BLaER1 treated with 17β-estradiol and CSF1 and Interleukin-3, amounts not matched to agents 10 nM and 100 nM (cell line): ENCODE measurements around the gene PNPLA6.

Source experiments
- H3K27ac ChIP-seq, 11 experiments: shearing (Covaris generic); formaldehyde crosslinking; 2 replicates each; pipeline ENCODE4 v1.8.1; 2022
- H3K27me3 ChIP-seq, 11 experiments: shearing (Covaris generic); formaldehyde crosslinking; 2 replicates each; pipeline ENCODE4 v1.8.1; 2022
- H3K36me3 ChIP-seq, 11 experiments: shearing (Covaris generic); formaldehyde crosslinking; 2 replicates each; pipeline ENCODE4 v1.8.1; 2022
- H3K4me1 ChIP-seq, 10 experiments: shearing (Covaris generic); formaldehyde crosslinking; 2 replicates each; pipeline ENCODE4 v1.8.1; 2022
- H3K4me2 ChIP-seq, 11 experiments: shearing (Covaris generic); formaldehyde crosslinking; 2 replicates each; pipeline ENCODE4 v1.8.1; 2022
- H3K4me3 ChIP-seq, 10 experiments: shearing (Covaris generic); formaldehyde crosslinking; 2 replicates each; pipeline ENCODE4 v1.8.1; 2022
- H3K9ac ChIP-seq, 11 experiments: shearing (Covaris generic); formaldehyde crosslinking; 2 replicates each; pipeline ENCODE4 v1.8.1; 2022
- H3K9me3 ChIP-seq, 11 experiments: shearing (Covaris generic); formaldehyde crosslinking; replicated peaks in 1 of 11; 2 replicates each; pipeline ENCODE4 v1.8.1; 2022
- H4K20me1 ChIP-seq, 11 experiments: shearing (Covaris generic); formaldehyde crosslinking; 2 replicates each; pipeline ENCODE4 v1.8.1; 2022
- Cebpa-rat ChIP-seq, 11 experiments: shearing (Covaris generic); IDR thresholded peaks; 2 replicates each; pipeline ENCODE4 v1.8.1; 2022

PNPLA6 gene

GRCh38 chr19:7535047-7535997 lies at the start of gene PNPLA6:
Gene PNPLA6 (plus strand): TSS chr19:7535717. CDS start chr19:7535789, 72 bp downstream.
- TF ChIP-seq Cebpa-rat (IDR thresholded peaks at IDR 0.05), result no peak
- Histone ChIP-seq H3K4me3 (peak within 1 kb of the TSS; percentile 78 to 92 (median 84)), H3K9ac (peak within 1 kb of the TSS; percentile 69 to 83 (median 81)), H4K20me1 (peaks cover 0 to 5% (median 0%) of the 10 kb centered on the region in 11 experiments; a peak in 3 of 22 replicates), H3K4me2 (peak within 1 kb of the TSS; percentile 89 to 100 (median 98)), H3K27ac (peak within 1 kb of the TSS; percentile 39 to 78 (median 69); a peak in 21 of 22 replicates), H3K4me1 (peaks cover 21 to 42% (median 34%) of the 10 kb centered on the region in 10 experiments), H3K27me3 (no peaks in the 10 kb centered on the region), H3K36me3 (peaks cover 13 to 66% (median 36%) of the 10 kb centered on the region in 11 experiments; a peak in 19 of 22 replicates), H3K9me3 (no peaks in the 10 kb centered on the region)

DNA sequence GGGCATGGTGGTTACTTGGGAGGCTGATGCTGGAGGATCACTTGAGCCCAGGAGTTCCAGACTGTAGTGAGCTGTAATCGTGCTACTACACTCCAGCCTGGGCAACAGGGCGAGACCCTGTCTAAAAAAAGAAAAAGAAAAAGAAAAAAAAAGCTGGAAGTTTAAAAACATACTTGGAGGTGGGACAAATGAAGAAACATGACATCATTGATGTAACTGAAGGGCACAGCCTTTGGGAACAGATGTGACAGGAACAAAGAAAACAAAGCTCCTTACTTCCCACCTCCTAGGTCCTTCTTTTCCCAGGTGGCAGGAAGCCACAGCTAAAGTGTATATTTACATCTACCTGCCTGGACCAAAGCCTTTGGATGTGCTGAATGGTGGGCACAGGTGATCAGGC lies 48.6 kb upstream of the PNPLA6 start:
- H3K9ac ChIP-seq, result no peak overlapping the region

DNA sequence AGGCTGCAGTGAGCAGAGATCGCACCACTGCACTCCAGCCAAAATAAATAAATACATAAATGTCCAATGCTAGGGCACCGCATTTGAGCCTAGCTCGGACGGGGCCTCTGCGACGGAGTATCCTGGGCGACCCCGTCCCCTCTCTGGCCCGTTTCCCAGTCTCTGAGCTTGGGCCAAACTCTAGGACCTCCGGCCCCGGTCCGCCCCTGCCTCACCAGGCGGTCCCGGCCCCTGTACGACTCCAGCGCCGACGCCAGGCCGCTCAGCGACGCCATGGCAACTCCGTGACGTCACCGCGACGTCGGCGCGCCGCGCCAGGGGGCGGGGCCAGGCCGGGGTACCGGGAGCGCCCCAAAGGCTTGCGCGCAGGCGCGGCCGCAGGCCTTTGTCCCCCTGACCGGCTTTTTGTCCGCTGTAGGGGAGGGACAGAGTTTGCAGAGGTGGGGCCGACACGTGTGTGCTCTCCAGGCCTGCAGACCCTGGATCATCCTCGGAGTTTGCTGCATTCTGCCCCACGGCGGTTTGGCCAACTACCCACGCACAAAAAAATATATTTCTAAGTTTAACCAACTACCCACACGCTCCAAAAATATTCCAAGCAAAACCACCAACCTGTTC lies 46.7 kb upstream of the PNPLA6 start, which contains the start of gene PEX11G:
Gene PEX11G (minus strand): TSS at position 300 of the 618 bp plus-strand sequence. CDS start 25 bp downstream, at position 275.
- TF ChIP-seq Cebpa-rat (IDR thresholded peaks at IDR 0.05), result no peak
- peak within 1 kb of the TSS; percentile 23 to 61 (median 52); a peak in 18 of 22 replicates for H3K9ac ChIP-seq
- H3K4me2 ChIP-seq, result peak within 1 kb of the TSS; percentile 43 to 80 (median 70)
- H3K9me3 ChIP-seq, result peaks cover 0 to 45% (median 0%) of the 10 kb centered on the region in 11 experiments; a peak in 9 of 22 replicates
- peak within 1 kb of the TSS; percentile 10 to 61 (median 46); a peak in 18 of 20 replicates for H3K4me3 ChIP-seq
- H3K27ac ChIP-seq, result peak within 1 kb of the TSS in 7 of 11 experiments; percentile 8 to 54 (median 42); a peak in 9 of 22 replicates
- no peaks in the 10 kb centered on the region for H4K20me1 ChIP-seq
- peaks cover 6 to 26% (median 22%) of the 10 kb centered on the region in 11 experiments; a peak in 21 of 22 replicates for H3K27me3 ChIP-seq
- H3K36me3 ChIP-seq, result no peaks in the 10 kb centered on the region
- peaks cover 14 to 50% (median 33%) of the 10 kb centered on the region in 10 experiments for H3K4me1 ChIP-seq

More for the DNA sequence above, 48.6 kb upstream of the PNPLA6 start:
- no peaks in the 10 kb centered on the region for H3K36me3 ChIP-seq
- peaks cover 28 to 48% (median 31%) of the 10 kb centered on the region in 10 experiments for H3K4me1 ChIP-seq
- no peak overlapping the region for H3K4me2 ChIP-seq
- no peak overlapping the region for H3K4me3 ChIP-seq
- peaks cover 0 to 29% (median 0%) of the 10 kb centered on the region in 11 experiments; a peak in 9 of 22 replicates for H3K9me3 ChIP-seq
- no peaks in the 10 kb centered on the region; a peak in 1 of 22 replicates for H4K20me1 ChIP-seq
- peaks cover 6 to 26% (median 22%) of the 10 kb centered on the region in 11 experiments; a peak in 21 of 22 replicates for H3K27me3 ChIP-seq
- no peak for TF ChIP-seq Cebpa-rat (IDR thresholded peaks at IDR 0.05)
- H3K27ac ChIP-seq, result no peak overlapping the region

- Histone ChIP-seq H3K9me3 (peaks cover 0 to 45% (median 0%) of the 10 kb centered on the region in 11 experiments; a peak in 9 of 22 replicates), H3K9ac (no peak overlapping the region), H3K27me3 (peaks cover 6 to 26% (median 22%) of the 10 kb centered on the region in 11 experiments; a peak in 21 of 22 replicates), H3K4me3 (no peak overlapping the region), H3K4me1 (peaks cover 12 to 57% (median 40%) of the 10 kb centered on the region in 10 experiments; a peak in 19 of 20 replicates), H3K36me3 (no peaks in the 10 kb centered on the region), H4K20me1 (no peaks in the 10 kb centered on the region), H3K4me2 (peak overlapping the region in 10 of 11 experiments; percentile 43 to 80 (median 70); a peak in 13 of 22 replicates), H3K27ac (no peak overlapping the region)
- no peak for TF ChIP-seq Cebpa-rat (IDR thresholded peaks at IDR 0.05)
Observed at GRCh38 chr19:7489609-7490044, 45.9 kb upstream of the PNPLA6 start.

GRCh38 chr19:7492142-7492541 lies 43.4 kb upstream of the PNPLA6 start:
- Histone ChIP-seq H3K27ac (peak overlapping the region in 10 of 11 experiments; percentile 30 to 80 (median 58); a peak in 17 of 22 replicates), H3K36me3 (no peaks in the 10 kb centered on the region), H4K20me1 (no peaks in the 10 kb centered on the region), H3K9ac (peak overlapping the region in 3 of 11 experiments; percentile 25 to 47 (median 33); a peak in 5 of 22 replicates), H3K4me3 (0 out of 20 replicates have a peak overlapping the region, but pooled peaks of 1 of the 10 experiments have one; percentile 6), H3K4me1 (peaks cover 16 to 69% (median 44%) of the 10 kb centered on the region in 10 experiments), H3K4me2 (peak overlapping the region in 10 of 11 experiments; percentile 14 to 71 (median 50); a peak in 19 of 22 replicates), H3K9me3 (peaks cover 0 to 45% (median 0%) of the 10 kb centered on the region in 11 experiments; a peak in 9 of 22 replicates), H3K27me3 (peaks cover 6 to 26% (median 22%) of the 10 kb centered on the region in 11 experiments; a peak in 21 of 22 replicates)
- peak in 10 of 11 experiments; percentile 41 to 87 (median 76); a peak in 17 of 22 replicates for TF ChIP-seq Cebpa-rat (IDR thresholded peaks at IDR 0.05)

DNA sequence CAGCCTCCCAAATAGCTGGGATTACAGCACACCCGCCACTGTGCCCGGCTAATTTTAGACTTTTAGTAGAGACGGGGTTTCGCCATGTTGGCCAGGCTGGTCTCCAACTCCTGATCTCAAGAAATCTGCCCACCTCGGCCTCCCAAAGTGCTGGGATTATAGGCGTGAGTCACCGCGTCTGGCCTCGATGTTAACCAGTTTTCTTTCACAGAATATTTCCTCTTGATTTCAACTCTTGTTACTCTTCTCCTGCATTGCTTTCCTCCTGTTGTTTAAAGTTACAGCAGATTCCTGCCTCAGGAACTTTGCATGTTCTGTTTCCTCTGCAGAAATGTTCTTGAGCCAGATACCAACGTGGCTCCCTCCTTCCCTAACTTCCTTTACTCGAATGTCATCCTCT lies 43.0 kb upstream of the PNPLA6 start:
- Histone ChIP-seq H3K9ac (peak overlapping the region in 3 of 11 experiments; percentile 3 to 47 (median 4); a peak in 5 of 22 replicates), H4K20me1 (no peaks in the 10 kb centered on the region), H3K36me3 (no peaks in the 10 kb centered on the region), H3K4me2 (peak overlapping the region in 10 of 11 experiments; percentile 14 to 71 (median 50); a peak in 19 of 22 replicates), H3K4me3 (0 out of 20 replicates have a peak overlapping the region, but pooled peaks of 1 of the 10 experiments have one; percentile 6), H3K9me3 (peaks cover 0 to 45% (median 0%) of the 10 kb centered on the region in 11 experiments; a peak in 9 of 22 replicates), H3K4me1 (peaks cover 20 to 74% (median 45%) of the 10 kb centered on the region in 10 experiments), H3K27me3 (peaks cover 7 to 26% (median 22%) of the 10 kb centered on the region in 11 experiments; a peak in 21 of 22 replicates), H3K27ac (peak overlapping the region; percentile 28 to 80 (median 53); a peak in 17 of 22 replicates)
- TF ChIP-seq Cebpa-rat (IDR thresholded peaks at IDR 0.05), result no peak

- Histone ChIP-seq H3K4me2 (peak overlapping the region in 10 of 11 experiments; percentile 5 to 52 (median 44); a peak in 15 of 22 replicates), H3K9me3 (peaks cover 0 to 35% (median 0%) of the 10 kb centered on the region in 11 experiments; a peak in 9 of 22 replicates), H3K27ac (peak overlapping the region in 5 of 11 experiments; percentile 8 to 42 (median 32); a peak in 7 of 22 replicates), H3K9ac (0 out of 22 replicates have a peak overlapping the region, but pooled peaks of 1 of the 11 experiments have one; percentile 9), H3K36me3 (no peaks in the 10 kb centered on the region), H4K20me1 (no peaks in the 10 kb centered on the region), H3K4me3 (no peak overlapping the region), H3K4me1 (peaks cover 26 to 82% (median 60%) of the 10 kb centered on the region in 10 experiments), H3K27me3 (peaks cover 6 to 18% (median 15%) of the 10 kb centered on the region in 11 experiments)
- no peak for TF ChIP-seq Cebpa-rat (IDR thresholded peaks at IDR 0.05)
Observed at GRCh38 chr19:7494416-7495098, 41.0 kb upstream of the PNPLA6 start.
